ENCODE measurements around the gene PPP2R1B.
"Not testable (repeated sequence)": the region's sequence is repeated elsewhere in the genome, so short reads cannot be mapped to it uniquely, and the experiment has no call there.

The PPP2R1B gene

GRCh38 chr11:111782109-111782741 is 16.0 kb upstream of the PPP2R1B start:
- DNase-seq, result no peak

DNA sequence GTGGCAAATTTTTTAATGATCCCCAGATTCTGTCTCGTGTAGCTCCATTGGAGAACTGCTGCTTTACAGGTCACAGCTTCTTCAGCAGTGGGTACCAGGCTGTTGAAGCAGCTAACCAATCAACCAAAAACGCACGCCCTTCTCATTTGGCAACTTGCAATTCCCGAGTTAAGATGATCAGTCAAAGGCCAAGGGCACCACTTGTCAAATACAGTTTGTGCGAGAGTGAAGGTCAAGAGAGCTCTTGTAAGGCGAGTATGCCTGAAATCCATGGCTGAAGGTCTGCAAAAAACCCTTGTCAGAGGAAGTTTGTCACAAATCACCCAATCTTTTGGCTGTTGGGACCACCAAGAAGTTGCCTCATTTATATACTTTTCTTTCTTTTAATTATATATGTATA is 12.9 kb upstream of the PPP2R1B start:
- no peak for DNase-seq

DNA sequence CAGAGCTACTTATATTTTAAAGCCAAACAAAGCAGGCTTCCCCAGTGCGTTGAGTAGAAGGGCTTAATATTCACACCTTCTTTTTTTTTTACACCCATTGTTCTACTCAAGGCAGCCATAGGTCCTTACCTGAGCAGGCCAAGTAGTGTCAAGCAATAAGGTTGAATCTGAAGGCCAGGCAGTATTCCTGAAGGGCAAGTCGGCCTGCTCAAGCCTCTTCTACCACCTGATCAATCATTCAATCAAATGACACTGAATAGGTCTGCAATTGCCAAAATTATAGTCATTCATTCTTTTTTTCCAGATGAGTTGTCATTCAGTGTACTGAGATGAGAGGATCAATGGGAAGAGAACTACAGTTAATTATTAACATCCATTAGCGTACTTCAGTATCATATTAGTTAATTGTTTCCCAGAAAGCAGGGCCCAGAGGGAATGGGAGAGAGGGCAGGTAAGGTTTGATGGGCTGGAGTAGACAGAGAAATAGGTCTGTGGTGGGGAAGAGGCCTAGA is 11.9 kb upstream of the PPP2R1B start:
- no peak for DNase-seq

DNA sequence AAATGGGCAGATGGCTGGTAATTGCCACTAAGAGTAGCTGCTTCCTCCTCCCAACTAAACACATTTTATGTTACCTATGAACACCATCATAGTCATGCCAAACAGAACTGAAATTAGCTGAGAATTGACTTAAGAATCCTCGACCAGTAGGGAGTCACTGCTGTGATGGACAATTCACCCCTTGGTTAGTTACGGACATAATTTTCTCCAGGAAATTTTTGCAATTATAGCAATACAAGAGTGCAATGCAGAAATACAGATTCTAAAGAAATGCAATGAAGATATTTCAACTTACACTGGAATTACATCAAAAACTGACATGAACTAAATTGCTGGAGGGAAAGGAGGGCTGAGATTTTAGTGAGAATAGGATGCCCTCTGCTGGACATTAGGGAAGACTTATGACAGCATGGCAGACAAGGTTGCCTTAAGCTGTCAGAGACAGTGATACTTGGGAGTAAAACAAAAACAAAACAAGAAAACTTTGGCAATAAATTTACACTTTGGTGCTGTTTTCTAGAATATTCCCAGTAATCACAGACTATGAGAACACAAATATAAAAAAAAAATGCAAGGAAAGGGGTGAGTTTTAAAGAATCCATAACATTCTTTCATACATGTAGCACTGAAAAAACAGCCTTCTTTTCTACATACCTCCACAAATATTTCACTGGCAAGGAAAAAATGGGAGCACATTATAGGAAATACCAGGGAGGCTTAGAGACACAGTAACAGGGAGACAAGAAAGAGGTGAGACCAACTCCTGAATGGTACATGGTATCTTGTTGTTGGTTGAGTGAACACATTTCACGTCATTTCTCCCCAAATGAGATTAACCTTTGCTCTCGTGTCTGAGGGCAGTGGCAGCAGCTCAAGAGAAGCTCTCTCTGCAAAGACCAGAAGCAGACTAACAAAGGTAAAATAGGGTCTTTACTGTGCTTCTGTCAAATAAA is 11.2 kb upstream of the PPP2R1B start:
- no peak for DNase-seq

DNA sequence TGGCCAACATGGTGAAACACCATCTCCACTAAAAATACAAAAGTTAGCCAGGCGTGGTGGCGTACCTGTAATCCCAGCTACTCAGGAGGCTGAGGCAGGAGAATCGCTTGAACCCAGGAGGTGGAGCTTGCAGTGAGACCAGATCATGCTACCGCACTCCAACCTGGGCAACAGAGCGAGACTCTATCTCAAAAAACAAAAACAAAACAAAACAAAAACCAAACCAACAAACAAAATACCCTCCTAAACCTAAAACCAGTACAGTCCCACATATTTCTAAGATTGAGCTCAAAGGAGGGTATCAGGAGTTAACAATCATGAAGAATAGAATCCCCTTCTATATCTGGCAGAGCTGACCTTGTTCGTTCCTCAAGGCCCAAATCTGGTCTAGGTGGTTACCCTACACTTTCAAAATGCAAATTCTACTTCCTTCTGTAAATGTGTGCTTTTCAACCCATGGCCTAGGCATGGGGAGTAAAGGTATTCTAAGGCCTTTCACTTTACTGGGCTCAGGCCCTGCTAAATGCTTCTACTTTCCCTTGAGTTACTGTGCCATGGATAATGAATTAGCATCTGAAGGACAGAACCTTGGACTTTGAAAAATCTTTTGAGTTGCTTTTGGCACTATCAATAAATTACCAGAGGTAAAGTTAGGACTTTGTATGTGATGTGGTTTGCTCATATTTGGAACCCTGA is 10.4 kb upstream of the PPP2R1B start:
- DNase-seq, result no peak

DNA sequence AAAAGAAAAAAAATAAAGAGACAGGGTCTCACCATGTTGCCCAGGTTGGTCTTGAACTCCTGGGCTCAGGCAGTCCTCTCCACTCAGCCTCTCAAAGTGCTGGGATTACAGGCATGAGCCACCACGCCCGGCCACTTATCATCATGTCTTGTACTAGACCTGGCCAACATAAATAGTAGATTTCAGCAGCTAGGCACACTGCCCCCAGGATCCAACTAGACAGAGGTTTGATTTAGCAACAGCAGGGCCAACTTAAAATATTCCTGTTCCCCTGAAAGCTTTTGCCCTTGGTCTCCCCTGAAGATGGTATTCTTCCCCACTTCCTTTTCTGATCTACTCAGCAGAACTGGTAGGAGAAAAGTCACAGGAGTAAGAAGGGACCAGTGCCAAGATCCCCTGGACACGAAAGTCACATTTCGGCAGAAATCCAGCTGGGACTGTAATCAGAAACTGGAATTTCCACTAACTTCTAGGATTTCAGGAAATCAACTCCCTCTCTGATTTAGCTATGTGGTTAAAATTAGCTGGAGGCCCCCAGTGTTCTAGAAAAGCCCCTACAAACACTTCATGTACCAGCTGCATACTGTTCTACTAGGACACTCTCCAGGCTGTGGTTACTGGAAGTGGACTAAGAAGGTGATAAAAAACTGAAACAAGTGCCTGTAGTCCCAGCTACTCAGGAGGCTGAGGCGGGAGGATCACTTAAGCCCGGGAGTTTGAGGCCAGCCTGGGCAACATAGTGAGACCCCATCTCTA is 8.9 kb upstream of the PPP2R1B start:
- no peak for DNase-seq

GRCh38 chr11:111772535-111772934 is 6.3 kb upstream of the PPP2R1B start:
- no peak for DNase-seq

DNA sequence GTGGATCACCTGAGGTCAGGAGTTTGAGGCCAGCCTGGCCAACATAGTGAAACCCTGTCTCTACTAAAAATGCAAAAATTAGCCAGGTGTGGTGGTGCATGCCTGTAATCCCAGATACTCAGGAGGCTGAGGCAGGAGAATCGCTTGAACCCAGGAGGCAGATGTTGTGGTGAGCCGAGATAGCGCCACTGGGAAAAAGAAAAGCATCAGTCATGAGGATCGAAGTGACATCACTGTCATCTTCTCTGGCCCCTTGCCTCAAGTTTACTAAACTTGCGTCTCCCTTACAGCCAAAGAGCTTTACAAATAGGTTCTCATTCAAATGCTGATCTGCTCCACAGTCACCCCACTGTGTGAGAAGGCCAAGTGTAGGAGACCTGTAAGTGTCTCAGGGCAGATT is 5.0 kb upstream of the PPP2R1B start:
- DNase-seq, result not testable (repeated sequence)

DNA sequence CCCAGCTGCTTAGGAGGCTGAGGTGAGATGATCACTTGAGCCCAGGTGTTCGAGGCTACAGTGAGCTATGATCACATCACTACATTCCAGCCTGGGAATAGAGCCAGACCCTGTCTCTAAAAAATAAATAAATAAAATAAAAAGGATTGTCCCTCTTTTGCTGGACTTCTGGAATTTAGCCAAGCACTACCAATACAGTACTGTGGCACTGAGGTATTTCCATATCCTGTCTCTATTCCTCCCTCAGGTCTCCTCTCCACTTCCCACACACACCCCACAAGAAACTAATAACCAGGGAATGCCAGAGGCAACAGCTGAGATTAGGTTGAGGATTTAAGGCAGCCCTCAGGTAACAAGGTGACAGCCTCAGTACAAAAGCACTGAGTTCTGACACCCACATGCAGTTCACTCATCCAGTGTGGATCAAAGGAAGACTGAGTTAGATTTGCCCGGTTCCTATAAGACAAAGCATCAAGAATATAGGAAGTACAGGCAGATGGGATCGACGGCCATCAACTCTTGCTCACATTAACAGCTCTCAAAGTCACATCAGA is 4.5 kb upstream of the PPP2R1B start:
- DNase-seq, result no peak

DNA sequence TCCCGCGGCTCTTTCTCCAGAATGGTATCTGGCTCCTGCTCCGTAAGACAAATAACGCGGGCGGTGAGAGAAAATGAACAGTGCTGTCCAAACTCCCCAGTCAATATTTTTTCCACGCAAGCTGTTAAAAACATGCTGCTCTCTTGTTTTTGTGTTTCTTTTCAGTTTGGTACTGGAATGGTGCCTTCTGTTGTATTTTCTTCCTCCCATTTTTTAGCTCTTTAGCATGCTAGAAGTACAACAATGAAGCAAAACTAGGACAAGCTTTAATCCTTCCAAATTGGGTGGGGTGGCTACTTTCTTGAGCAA is 599 bp upstream of the PPP2R1B start:
- no peak for DNase-seq

GRCh38 chr11:111765320-111765983 is 737 bp downstream of the PPP2R1B start:
- DNase-seq, result no peak

DNA sequence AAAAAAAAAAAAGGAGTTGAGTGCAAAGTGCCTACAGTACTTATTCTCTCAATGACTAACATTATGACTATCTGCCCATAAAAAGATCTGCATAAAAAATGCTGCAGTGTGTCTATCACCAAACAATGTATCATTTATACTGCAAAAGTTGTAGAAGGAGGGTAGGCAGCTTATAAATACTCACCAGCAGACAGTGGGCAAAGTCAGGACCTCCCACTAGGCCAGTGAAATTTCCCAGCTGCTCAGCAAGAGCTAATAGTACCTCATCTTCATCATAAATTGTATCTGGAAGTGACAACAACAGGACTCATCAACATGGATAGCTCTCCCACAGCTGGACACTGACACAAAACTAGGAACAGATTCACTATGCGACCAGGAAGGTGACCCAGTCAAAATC is 1.6 kb downstream of the PPP2R1B start:
- no peak for DNase-seq

DNA sequence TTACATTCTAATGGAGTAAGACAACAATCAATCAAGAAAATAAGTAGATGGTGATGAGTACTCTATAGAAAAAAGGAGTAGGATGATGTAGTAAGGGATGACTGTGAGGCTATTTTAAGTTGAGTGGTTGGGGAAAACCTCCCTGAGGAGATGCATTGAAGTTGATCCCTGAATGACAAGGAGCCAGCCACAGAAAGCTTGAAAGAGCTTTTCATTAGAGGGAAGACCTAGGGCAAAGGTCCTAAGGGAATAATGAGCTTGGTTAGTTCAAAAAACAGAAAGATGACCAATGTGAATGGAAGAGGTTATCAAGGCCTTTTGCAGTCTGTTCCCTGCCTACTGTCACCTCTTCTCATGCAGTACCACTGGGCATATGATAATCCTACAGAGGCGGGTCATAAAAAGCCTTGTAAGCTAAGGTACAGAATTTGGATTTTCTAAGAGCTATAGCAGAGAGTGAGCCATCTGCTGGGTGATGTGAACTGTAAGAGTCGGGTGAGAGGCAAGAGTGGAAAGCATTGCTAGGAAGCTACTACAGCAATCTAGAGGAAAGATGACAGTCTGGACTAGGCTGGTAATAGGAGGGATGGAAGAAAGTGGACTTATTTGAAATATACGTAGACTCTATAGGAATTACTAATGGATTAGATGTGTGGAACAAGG is 3.1 kb downstream of the PPP2R1B start:
- DNase-seq, result no peak

DNA sequence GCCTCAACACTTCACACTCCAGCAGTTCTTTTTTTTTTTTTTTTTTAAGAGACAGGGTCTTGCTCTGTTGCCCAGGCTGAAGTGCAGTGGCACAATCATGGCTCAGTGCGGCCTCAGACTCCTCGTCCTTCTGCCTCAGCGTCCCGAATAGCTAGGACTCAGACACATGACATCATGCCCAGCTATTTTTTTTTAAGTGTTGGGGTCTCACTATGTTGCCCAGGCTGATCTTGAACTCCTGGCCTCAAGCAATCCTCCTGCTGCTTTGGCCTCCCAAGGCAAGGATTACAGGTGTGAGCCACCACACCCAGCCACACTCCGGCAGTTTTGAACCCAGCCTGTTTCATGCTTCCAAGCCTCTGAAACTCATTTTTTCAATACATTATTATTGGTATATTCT is 3.7 kb downstream of the PPP2R1B start:
- DNase-seq, result no peak

DNA sequence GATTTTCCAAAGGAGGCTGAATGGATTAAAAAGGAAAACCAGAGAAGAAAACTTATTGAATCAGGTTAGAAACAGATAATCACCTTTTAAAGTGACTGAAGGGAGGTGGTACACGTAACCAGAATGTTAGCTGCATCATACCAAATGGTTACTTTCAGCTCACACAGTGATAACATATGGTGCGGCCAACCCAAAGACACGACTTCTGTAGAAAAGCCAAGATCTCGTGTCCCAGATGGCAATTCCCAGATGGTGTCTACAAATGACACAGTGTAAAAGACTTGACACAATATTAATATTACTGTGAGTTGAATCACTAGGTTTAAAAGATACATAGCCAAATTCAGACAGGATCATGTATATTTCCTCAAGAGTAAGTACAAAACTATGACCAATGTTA is 5.2 kb downstream of the PPP2R1B start:
- DNase-seq, result no peak

DNA sequence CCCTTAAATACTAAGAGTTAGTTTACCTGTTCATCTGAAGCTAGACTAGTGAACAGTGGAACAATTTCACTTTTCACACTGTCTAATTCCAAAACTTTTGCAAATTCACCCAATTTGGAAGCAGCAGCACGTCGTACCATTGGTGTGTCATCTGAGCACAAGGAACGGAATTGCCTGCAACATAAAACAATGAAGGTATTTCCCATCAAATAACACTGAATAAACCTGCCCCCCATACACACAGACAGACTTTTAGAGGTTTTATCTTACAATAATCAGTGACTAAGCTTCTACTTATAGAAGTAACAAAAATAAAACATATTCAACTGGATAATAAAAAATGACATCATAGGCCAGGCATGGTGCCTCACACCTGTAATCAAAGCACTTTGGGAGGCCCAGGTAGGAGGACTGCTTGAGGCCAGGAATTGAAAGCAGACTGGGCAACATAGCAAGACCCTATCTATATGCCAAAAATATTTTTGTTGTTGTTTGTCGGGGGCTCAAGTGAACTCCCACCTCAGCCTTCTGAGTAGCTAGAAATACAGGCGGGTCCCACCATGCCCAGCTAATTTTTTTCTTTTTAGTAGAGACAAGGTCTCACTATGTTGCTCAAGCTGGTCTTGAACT is 6.3 kb downstream of the PPP2R1B start:
- DNase-seq, result no peak

DNA sequence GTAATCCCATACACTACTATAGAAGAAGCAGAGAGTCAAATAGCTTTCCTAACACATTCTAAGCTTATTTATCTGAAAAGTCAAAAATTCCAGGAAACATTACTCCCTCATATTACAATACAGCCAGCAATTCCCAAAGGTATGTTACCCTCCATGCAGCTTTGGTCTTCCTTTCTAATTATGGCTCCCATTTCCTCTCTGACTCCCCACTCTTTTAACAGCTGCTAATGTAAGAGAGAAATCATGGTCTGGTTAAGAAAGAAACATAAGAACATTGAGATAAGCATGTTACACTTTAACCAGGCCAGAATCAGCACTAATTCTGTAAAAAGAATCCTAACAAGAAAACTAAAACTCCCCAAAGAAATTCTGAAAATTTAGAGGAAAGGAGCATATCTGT is 6.8 kb downstream of the PPP2R1B start:
- DNase-seq, result no peak

DNA sequence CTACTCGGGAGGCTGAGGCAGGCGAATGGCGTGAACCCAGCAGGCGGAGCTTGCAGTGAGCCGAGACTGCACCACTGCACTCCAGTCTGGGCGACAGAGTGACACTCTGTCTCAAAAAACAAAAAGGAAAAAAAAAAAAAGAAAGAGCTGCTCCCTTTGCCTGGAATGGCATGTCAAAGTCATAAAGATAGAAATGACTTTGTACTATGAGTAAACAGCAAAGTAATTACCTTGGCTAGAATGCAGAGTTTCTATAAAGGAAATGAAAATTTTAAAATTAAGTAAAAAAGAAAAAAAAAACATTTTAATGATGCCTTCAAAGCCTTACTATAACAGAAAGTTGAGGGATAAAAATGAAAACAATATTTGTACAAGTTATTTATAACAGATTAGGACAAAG is 10.1 kb downstream of the PPP2R1B start:
- DNase-seq, result no peak

DNA sequence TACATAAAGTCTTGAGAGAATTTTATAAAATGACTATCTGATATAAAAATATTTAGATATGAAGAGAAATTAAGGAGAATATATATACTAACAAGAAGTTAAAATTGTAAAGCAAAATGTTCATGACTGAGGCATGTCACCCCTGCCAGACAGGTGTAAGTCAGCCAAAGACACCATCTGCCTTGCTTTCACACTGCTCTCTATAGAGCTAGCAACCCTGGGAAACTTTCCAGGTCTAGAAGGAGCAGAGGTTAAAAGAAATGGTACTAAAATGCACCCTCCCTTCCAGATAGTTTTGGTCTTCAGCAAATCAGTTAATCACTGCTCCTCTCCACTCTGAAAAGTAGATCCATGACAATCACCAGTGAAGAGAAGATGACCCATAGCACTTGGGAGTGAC is 16.5 kb downstream of the PPP2R1B start:
- no peak for DNase-seq

- no peak for DNase-seq
These were observed 18.0 kb downstream of the PPP2R1B start for GRCh38 chr11:111748035-111748804.
